Central memory CD4-positive, alpha-beta T cell (primary cell): ENCODE results near the gene EEIG1.
A peak's percentile ranks its signal among the peaks of the same experiment; 100 is the strongest.

ENCODE experiments used
- DNase-seq: peaks from one replicate; pipeline ENCODE4 v3.0.0; 2022

Gene EEIG1

GRCh38 chr9:127974769-127975261 lies 6.0 kb downstream of the EEIG1 start:
- DNase-seq = no peak

- no peak for DNase-seq
Measured at GRCh38 chr9:127974001-127974768, 6.6 kb downstream of the EEIG1 start.

- no peak for DNase-seq
Measured at GRCh38 chr9:127973169-127974000, 7.4 kb downstream of the EEIG1 start.

GRCh38 chr9:127972236-127972871 lies 8.4 kb downstream of the EEIG1 start:
- DNase-seq = no peak

GRCh38 chr9:127971357-127972235 lies 9.2 kb downstream of the EEIG1 start:
- DNase-seq = peak; percentile 50

GRCh38 chr9:127970401-127971313 lies 10.1 kb downstream of the EEIG1 start:
- peak; percentile 78 for DNase-seq

GRCh38 chr9:127968700-127969383 lies 11.9 kb downstream of the EEIG1 start:
- no peak for DNase-seq

- DNase-seq = no peak
Measured at GRCh38 chr9:127968042-127968441, 12.7 kb downstream of the EEIG1 start.

- no peak for DNase-seq
Measured at GRCh38 chr9:127967151-127967809, 13.5 kb downstream of the EEIG1 start.

- DNase-seq = no peak
Measured at GRCh38 chr9:127966416-127967150, 14.2 kb downstream of the EEIG1 start.

- no peak for DNase-seq
Measured at GRCh38 chr9:127965953-127966352, 14.8 kb downstream of the EEIG1 start.

- no peak for DNase-seq
Measured at GRCh38 chr9:127963359-127964064, 17.3 kb downstream of the EEIG1 start.

- no peak for DNase-seq
Measured at GRCh38 chr9:127963041-127963358, 17.8 kb downstream of the EEIG1 start.

GRCh38 chr9:127962278-127962677 lies 18.5 kb downstream of the EEIG1 start:
- no peak for DNase-seq

GRCh38 chr9:127961613-127962155 lies 19.1 kb downstream of the EEIG1 start:
- DNase-seq = no peak

GRCh38 chr9:127961155-127961490 lies 19.7 kb downstream of the EEIG1 start:
- no peak for DNase-seq

- no peak for DNase-seq
Measured at GRCh38 chr9:127960410-127961154, 20.2 kb downstream of the EEIG1 start.
